SK-N-SH (cell line): ENCODE measurements around the gene RRBP1. TPM values are rescaled to one million over a fixed set of nuclear protein-coding genes. Genes with fewer than 3 reads are reported as not detected.

Experiments used
- CTCF ChIA-PET: fragments of 300-600, 350-600 bp; formaldehyde crosslinking; extraction: SDS; loops from one replicate; lab custom pipeline; 2021; lab: Yijun Ruan, JAX
- POLR2A ChIA-PET: fragments of 350-600 bp; sonication (Branson Sonifier 250); formaldehyde crosslinking; extraction: SDS; loops from one replicate; lab custom pipeline; 2020; ENCODE audit warnings: antibody characterized with exemption, inconsistent platforms; lab: Yijun Ruan, JAX
- DNase-seq: peaks from one replicate; pipeline ENCODE4 v3.0.0; 2012
- H2AFZ ChIP-seq: fragments of 200-600 bp; sonication (generic); 2 replicates; pipeline ENCODE4 v1.8.1; 2016; ENCODE audit warnings: antibody characterized with exemption, mild to moderate bottlenecking, low read depth
- H3F3A ChIP-seq: fragments of 200-600 bp; sonication (generic); replicated peaks from 2 replicates; pipeline ENCODE3; 2016; ENCODE audit warnings: antibody characterized with exemption, mild to moderate bottlenecking; ENCODE audit not compliant: insufficient read depth
- H3K27ac ChIP-seq, 2 experiments: fragments of 200-500 bp in 1 of 2; fragments of 200-600 bp in 1 of 2; sonication (Bioruptor generic) in 1 of 2; sonication (generic), shearing (Covaris generic) in 1 of 2; 2 replicates each; pipeline versions ENCODE4 v1.5.1 to v1.6.1; 2014 to 2016; ENCODE audit warnings: low read depth in 2 of 2, inconsistent platforms in 1 of 2, low read length in 1 of 2, mild to moderate bottlenecking in 1 of 2, mixed read lengths in 1 of 2
- H3K27me3 ChIP-seq: fragments of 200-600 bp; sonication (generic), shearing (Covaris generic); 2 replicates; pipeline ENCODE4 v1.6.1; 2016; ENCODE audit warnings: mixed run types; ENCODE audit not compliant: insufficient read depth
- H3K36me3 ChIP-seq, 2 experiments: fragments of 200-500 bp in 1 of 2; fragments of 200-600 bp in 1 of 2; sonication (Bioruptor generic) in 1 of 2; sonication (generic) in 1 of 2; replicated peaks in 1 of 2; 2 replicates each; pipeline versions ENCODE3 to v1.5.1; 2014 to 2016; ENCODE audit warnings: low read length in 1 of 2, mild to moderate bottlenecking in 1 of 2; ENCODE audit not compliant: insufficient read depth in 2 of 2, control insufficient read depth in 1 of 2
- H3K4me1 ChIP-seq, 2 experiments: fragments of 200-500 bp in 1 of 2; fragments of 200-600 bp in 1 of 2; sonication (Bioruptor generic) in 1 of 2; sonication (generic), shearing (Covaris generic) in 1 of 2; 2 replicates each; pipeline versions ENCODE4 v1.5.1 to v1.6.1; 2014 to 2016; ENCODE audit warnings: low read depth in 1 of 2, low read length in 1 of 2, mixed run types in 1 of 2; ENCODE audit not compliant: insufficient read depth in 2 of 2, control insufficient read depth in 1 of 2
- H3K4me2 ChIP-seq: fragments of 200-600 bp; sonication (generic), shearing (Covaris generic); 2 replicates; pipeline ENCODE4 v1.6.1; 2017; ENCODE audit warnings: mixed run types
- H3K4me3 ChIP-seq, 2 experiments: fragments of 200-500 bp in 1 of 2; fragments of 200-600 bp in 1 of 2; sonication (Bioruptor generic) in 1 of 2; sonication (generic), shearing (Covaris generic) in 1 of 2; 2 replicates each; pipeline versions ENCODE4 v1.5.1 to v1.8.1; 2014 to 2016; ENCODE audit warnings: low read depth in 2 of 2, inconsistent platforms in 1 of 2, low read length in 1 of 2, mild to moderate bottlenecking in 1 of 2, mixed read lengths in 1 of 2, moderate library complexity in 1 of 2
- H3K79me2 ChIP-seq: fragments of 200-600 bp; sonication (generic); 2 replicates; pipeline ENCODE4 v1.8.1; 2017; ENCODE audit warnings: mild to moderate bottlenecking; ENCODE audit not compliant: insufficient read depth
- H3K9ac ChIP-seq: fragments of 200-600 bp; sonication (generic); 2 replicates; pipeline ENCODE4 v1.6.1; 2017; ENCODE audit warnings: mixed run types
- H3K9me2 ChIP-seq: fragments of 200-600 bp; sonication (generic); 2 replicates; pipeline ENCODE4 v1.6.1; 2017; ENCODE audit warnings: mixed run types
- H3K9me3 ChIP-seq: fragments of 200-600 bp; sonication (generic); 2 replicates; pipeline ENCODE4 v1.6.1; 2017; ENCODE audit warnings: mixed run types, mild to moderate bottlenecking, moderate library complexity
- H4K20me1 ChIP-seq: fragments of 200-600 bp; sonication (generic); 2 replicates; pipeline ENCODE4 v1.6.1; 2017; ENCODE audit warnings: mild to moderate bottlenecking, mixed run types; ENCODE audit not compliant: insufficient read depth
- ELF1 ChIP-seq: IDR thresholded peaks from 2 replicates; pipeline ENCODE4 v1.4.0; 2012
- EP300 ChIP-seq, 2 experiments: IDR thresholded peaks; 2 replicates each; pipeline versions ENCODE4 v1.4.0 to v1.6.1; 2012; ENCODE audit warnings: borderline replicate concordance in 1 of 2, low read depth in 1 of 2, low read length in 1 of 2
- EZH2phosphoT487 ChIP-seq: fragments of 200-600 bp; sonication (generic); IDR thresholded peaks from 2 replicates; pipeline ENCODE4 v1.6.1; 2017; ENCODE audit warnings: low read depth, mixed run types, mild to moderate bottlenecking, antibody characterized with exemption, moderate library complexity, borderline replicate concordance
- FOXM1 ChIP-seq: IDR thresholded peaks from 2 replicates; pipeline ENCODE4 v1.4.0; 2012; ENCODE audit warnings: low read depth, mild to moderate bottlenecking
- GABPA ChIP-seq: IDR thresholded peaks from 2 replicates; pipeline ENCODE4 v1.4.0; 2012; ENCODE audit warnings: low read depth, mild to moderate bottlenecking
- JUND ChIP-seq: IDR thresholded peaks from 2 replicates; pipeline ENCODE4 v1.4.0; 2012
- NFIC ChIP-seq: IDR thresholded peaks from 2 replicates; pipeline ENCODE4 v1.4.0; 2012; ENCODE audit warnings: borderline replicate concordance
- POLR2AphosphoS5 ChIP-seq: IDR thresholded peaks from 2 replicates; pipeline ENCODE4 v1.6.1; 2012; ENCODE audit warnings: low read depth, low read length
- RAD21 ChIP-seq: IDR thresholded peaks from 2 replicates; pipeline ENCODE4 v1.6.1; 2012; ENCODE audit warnings: mild to moderate bottlenecking, low read length
- RCOR1 ChIP-seq: fragments of 150-350 bp; IDR thresholded peaks from 2 replicates; pipeline ENCODE4 v1.6.1; 2017; ENCODE audit warnings: antibody characterized with exemption, low read length
- RXRA ChIP-seq: IDR thresholded peaks from 2 replicates; pipeline ENCODE4 v1.4.0; 2012; ENCODE audit warnings: low read depth, mild to moderate bottlenecking, borderline replicate concordance
- SIN3A ChIP-seq: IDR thresholded peaks from 2 replicates; pipeline ENCODE4 v1.6.1; 2012; ENCODE audit warnings: low read depth, mild to moderate bottlenecking, low read length, moderate library complexity, borderline replicate concordance
- SMC3 ChIP-seq: IDR thresholded peaks from 2 replicates; pipeline ENCODE4 v1.6.1; 2012; ENCODE audit warnings: low read depth, low read length, improper control_type of control experiment
- TCF12 ChIP-seq: IDR thresholded peaks from 2 replicates; pipeline ENCODE4 v1.4.0; 2012
- TEAD4 ChIP-seq: IDR thresholded peaks from 2 replicates; pipeline ENCODE4 v1.4.0; 2012; ENCODE audit warnings: mild to moderate bottlenecking, borderline replicate concordance; ENCODE audit not compliant: insufficient read depth
- WGBS: methylation state at CpG from one replicate; pipeline ENCODE4 v1.1.6; 2017; ENCODE audit warnings: low lambda C conversion rate; 5-methylcytosine and 5-hydroxymethylcytosine counted together
- polyA plus RNA-seq, 3 experiments: library from polyadenylated mRNA; depleted of rRNA; stranded (reverse); fragments of >200 nt; gene quantifications; 2 replicates each; pipeline ENCODE4 v1.2.3, GENCODE V29; 2012
- TF ChIP-seq, protein P1 (sequence below): fragments of 200-600 bp; sonication (generic); IDR thresholded peaks from 2 replicates; pipeline ENCODE4 v1.6.1; 2017; ENCODE audit warnings: antibody characterized with exemption, mild to moderate bottlenecking, moderate library complexity
- TF ChIP-seq, protein P2 (sequence below): IDR thresholded peaks from 2 replicates; pipeline ENCODE4; 2012
- TF ChIP-seq, protein P3 (sequence below): IDR thresholded peaks from 2 replicates; pipeline ENCODE4 v1.4.0; 2012; ENCODE audit warnings: low read depth
- TF ChIP-seq, protein P4 (sequence below): fragments of 150-350 bp; IDR thresholded peaks from 2 replicates; pipeline ENCODE4 v1.6.1; 2017; ENCODE audit warnings: antibody characterized with exemption, low read length, low read depth, borderline replicate concordance

RRBP1 gene
- polyA plus RNA-seq, 1 of the 3 experiments (the other 2 are of a cell fraction), result 50.2 TPM

DNA sequence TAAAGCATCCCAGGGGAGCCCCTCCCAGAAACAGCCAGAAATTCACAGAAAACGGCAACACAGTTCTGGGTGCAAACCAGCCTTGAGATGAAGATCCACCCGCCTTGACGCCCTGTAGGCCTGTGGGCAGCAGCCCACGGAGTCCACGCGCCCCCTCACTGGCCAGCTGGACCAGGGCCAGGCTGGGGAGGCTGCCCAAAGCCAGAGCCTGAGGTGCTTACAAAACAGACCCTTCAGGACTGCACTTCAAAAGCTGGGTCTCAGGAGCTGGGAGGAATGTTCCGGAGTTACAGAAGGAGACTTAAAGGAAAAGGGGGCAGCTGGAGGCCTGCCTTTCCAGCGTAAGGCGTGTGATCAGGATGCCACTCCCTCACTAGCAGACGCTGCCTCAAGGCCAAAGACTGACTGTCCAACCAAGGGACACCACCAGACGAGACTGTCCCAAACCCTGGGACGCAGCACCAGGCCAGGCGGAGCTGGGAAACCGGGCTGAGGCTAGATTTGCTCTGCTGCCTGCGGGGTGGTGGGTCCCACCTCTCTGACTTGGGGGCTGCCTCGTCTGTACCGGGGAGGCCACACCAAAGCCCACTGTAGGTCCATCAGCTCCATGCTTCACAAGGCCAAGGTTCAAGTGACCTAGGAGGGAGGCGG, 48.1 kb downstream of the RRBP1 start:
- Histone ChIP-seq H3K27me3 (no peaks in the 10 kb centered on the region), H2AFZ (no peak overlapping the region)
- CTCF ChIA-PET, result interaction anchor here (0.9 to 4.2 kb wide), 9 partner anchors 8 to 363 kb away, joined by 3 to 23 read pairs (median 4); no protein-coding TSS in a partner anchor
- TF ChIP-seq RXRA (no peak), ELF1 (no peak), TEAD4 (no peak), SMC3 (no peak), NFIC (no peak), GABPA (no peak), EP300 (IDR thresholded peaks at IDR 0.05; ENCODE audit: borderline replicate concordance in 1 of 2, low read depth in 1 of 2, low read length in 1 of 2) (no peak), TCF12 (no peak), SIN3A (no peak), RCOR1 (no peak), FOXM1 (no peak), EZH2phosphoT487 (no peak), POLR2AphosphoS5 (no peak), RAD21 (no peak), JUND (no peak)
- TF ChIP-seq, protein P1, sequence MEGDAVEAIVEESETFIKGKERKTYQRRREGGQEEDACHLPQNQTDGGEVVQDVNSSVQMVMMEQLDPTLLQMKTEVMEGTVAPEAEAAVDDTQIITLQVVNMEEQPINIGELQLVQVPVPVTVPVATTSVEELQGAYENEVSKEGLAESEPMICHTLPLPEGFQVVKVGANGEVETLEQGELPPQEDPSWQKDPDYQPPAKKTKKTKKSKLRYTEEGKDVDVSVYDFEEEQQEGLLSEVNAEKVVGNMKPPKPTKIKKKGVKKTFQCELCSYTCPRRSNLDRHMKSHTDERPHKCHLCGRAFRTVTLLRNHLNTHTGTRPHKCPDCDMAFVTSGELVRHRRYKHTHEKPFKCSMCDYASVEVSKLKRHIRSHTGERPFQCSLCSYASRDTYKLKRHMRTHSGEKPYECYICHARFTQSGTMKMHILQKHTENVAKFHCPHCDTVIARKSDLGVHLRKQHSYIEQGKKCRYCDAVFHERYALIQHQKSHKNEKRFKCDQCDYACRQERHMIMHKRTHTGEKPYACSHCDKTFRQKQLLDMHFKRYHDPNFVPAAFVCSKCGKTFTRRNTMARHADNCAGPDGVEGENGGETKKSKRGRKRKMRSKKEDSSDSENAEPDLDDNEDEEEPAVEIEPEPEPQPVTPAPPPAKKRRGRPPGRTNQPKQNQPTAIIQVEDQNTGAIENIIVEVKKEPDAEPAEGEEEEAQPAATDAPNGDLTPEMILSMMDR, result no peak
- TF ChIP-seq, protein P2, sequence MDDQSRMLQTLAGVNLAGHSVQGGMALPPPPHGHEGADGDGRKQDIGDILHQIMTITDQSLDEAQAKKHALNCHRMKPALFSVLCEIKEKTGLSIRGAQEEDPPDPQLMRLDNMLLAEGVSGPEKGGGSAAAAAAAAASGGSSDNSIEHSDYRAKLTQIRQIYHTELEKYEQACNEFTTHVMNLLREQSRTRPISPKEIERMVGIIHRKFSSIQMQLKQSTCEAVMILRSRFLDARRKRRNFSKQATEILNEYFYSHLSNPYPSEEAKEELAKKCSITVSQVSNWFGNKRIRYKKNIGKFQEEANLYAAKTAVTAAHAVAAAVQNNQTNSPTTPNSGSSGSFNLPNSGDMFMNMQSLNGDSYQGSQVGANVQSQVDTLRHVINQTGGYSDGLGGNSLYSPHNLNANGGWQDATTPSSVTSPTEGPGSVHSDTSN, result no peak
- TF ChIP-seq, protein P3, sequence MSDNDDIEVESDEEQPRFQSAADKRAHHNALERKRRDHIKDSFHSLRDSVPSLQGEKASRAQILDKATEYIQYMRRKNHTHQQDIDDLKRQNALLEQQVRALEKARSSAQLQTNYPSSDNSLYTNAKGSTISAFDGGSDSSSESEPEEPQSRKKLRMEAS, result no peak
- TF ChIP-seq, protein P4, sequence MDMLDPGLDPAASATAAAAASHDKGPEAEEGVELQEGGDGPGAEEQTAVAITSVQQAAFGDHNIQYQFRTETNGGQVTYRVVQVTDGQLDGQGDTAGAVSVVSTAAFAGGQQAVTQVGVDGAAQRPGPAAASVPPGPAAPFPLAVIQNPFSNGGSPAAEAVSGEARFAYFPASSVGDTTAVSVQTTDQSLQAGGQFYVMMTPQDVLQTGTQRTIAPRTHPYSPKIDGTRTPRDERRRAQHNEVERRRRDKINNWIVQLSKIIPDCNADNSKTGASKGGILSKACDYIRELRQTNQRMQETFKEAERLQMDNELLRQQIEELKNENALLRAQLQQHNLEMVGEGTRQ, result no peak
- TF ChIP-seq, all 33 proteins: peak for 0
- H3K27ac ChIP-seq, result no peak overlapping the region
- H4K20me1 ChIP-seq, result 0 out of 2 replicates have a peak, but pooled peaks cover 23% of the 10 kb centered on the region
- POLR2A ChIA-PET, result no interaction called here
- no peak overlapping the region for H3K4me2 ChIP-seq
- no peaks in the 10 kb centered on the region for H3K79me2 ChIP-seq
- H3K36me3 ChIP-seq, result peaks cover 8 to 63% of the 10 kb centered on the region in 2 experiments
- H3K9ac ChIP-seq, result no peak overlapping the region
- no peak overlapping the region for H3K4me3 ChIP-seq
- no peaks in the 10 kb centered on the region for H3F3A ChIP-seq
- WGBS, result 95% methylated on average over 10 of the region's 18 CpGs
- no peaks in the 10 kb centered on the region for H3K9me3 ChIP-seq
- H3K4me1 ChIP-seq, result peaks cover 0 to 20% of the 10 kb centered on the region in 2 experiments; a peak in 1 of 4 replicates
- no peaks in the 10 kb centered on the region for H3K9me2 ChIP-seq
- DNase-seq, result no peak
